C4-2B (cell line): Measurements from ENCODE around the gene NFIB.

Source experiments
- ZFX ChIP-seq: fragments of 450-650 bp; IDR thresholded peaks from 2 replicates; pipeline ENCODE4 v1.6.1; 2017
- TF ChIP-seq, protein P1 (sequence below): fragments of 450-650 bp; conservative IDR thresholded peaks from 2 replicates; pipeline ENCODE4 v1.5.1; 2017; ENCODE audit warnings: mild to moderate bottlenecking

DNA sequence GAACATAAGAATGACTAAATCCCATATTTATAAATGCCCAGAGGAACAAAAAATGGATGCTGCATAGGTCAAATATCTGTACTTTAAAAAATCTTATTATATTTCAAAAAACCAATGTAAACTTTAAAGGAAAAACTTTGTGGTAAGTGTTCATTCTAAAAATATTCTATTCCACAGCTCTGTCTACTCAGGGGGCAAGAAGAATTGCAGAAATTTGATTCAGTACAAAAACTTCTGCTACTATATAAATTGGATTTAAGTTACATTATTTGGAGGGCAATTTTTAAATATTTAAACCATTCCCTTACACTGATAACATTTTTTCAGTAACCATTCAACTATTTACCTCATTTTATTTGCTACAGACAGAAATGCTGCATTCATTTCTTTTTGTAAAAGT is 32.1 kb downstream of the NFIB start:
- TF ChIP-seq, protein P1, sequence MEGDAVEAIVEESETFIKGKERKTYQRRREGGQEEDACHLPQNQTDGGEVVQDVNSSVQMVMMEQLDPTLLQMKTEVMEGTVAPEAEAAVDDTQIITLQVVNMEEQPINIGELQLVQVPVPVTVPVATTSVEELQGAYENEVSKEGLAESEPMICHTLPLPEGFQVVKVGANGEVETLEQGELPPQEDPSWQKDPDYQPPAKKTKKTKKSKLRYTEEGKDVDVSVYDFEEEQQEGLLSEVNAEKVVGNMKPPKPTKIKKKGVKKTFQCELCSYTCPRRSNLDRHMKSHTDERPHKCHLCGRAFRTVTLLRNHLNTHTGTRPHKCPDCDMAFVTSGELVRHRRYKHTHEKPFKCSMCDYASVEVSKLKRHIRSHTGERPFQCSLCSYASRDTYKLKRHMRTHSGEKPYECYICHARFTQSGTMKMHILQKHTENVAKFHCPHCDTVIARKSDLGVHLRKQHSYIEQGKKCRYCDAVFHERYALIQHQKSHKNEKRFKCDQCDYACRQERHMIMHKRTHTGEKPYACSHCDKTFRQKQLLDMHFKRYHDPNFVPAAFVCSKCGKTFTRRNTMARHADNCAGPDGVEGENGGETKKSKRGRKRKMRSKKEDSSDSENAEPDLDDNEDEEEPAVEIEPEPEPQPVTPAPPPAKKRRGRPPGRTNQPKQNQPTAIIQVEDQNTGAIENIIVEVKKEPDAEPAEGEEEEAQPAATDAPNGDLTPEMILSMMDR: no peak
- no peak for TF ChIP-seq ZFX
